IMR-90 (cell line): ENCODE measurements around the gene PTCH2. TPM values are rescaled to one million over a fixed set of nuclear protein-coding genes. Genes with fewer than 3 reads are reported as not detected.

ENCODE experiments used
- ATAC-seq: fragments of 200-7000 bp; cut with Tn5 transposase; 2 replicates; pipeline ENCODE4 v1.9.1; 2020; ENCODE audit warnings: low read depth, mild to moderate bottlenecking, moderate library complexity
- BruUV-seq: library from RNA; stranded (reverse); fragments of 400-500 nt; replicated peaks from 2 replicates; lab custom pipeline; 2021; lab: Mats Ljungman, UMichigan
- CTCF ChIA-PET: fragments of 300-600 bp; formaldehyde crosslinking; extraction: SDS; loops from one replicate; lab custom pipeline; 2021; ENCODE audit warnings: antibody characterized with exemption; lab: Yijun Ruan, JAX
- POLR2A ChIA-PET: fragments of 300-600 bp; sonication (Branson Sonifier 250); formaldehyde crosslinking; loops from one replicate; lab custom pipeline; 2022; ENCODE audit warnings: antibody characterized with exemption; ENCODE audit not compliant: unreplicated experiment; lab: Charles Lee
- DNase-seq: peaks from one replicate; pipeline ENCODE4 v3.0.0; 2013
- H2AFZ ChIP-seq: replicated peaks from 2 replicates; pipeline ENCODE3; 2013; ENCODE audit warnings: low read length, mild to moderate bottlenecking; ENCODE audit not compliant: poor library complexity
- H2AK5ac ChIP-seq: 2 replicates; pipeline ENCODE4 v1.6.1; 2013; ENCODE audit warnings: low read depth, low read length, inconsistent platforms
- H2AK9ac ChIP-seq: replicated peaks from 2 replicates; pipeline ENCODE3; 2013; ENCODE audit warnings: mild to moderate bottlenecking, low read depth, low read length, moderate library complexity; ENCODE audit not compliant: poor library complexity
- H2BK120ac ChIP-seq: 2 replicates; pipeline ENCODE4 v1.6.1; 2013; ENCODE audit warnings: low read depth, low read length, inconsistent platforms
- H2BK15ac ChIP-seq: 3 replicates; pipeline ENCODE4 v1.6.1; 2013; ENCODE audit warnings: low read depth, low read length, inconsistent platforms
- H2BK20ac ChIP-seq: 2 replicates; pipeline ENCODE4 v1.6.1; 2013; ENCODE audit warnings: low read depth, mild to moderate bottlenecking, inconsistent platforms, low read length, moderate library complexity
- H2BK5ac ChIP-seq: 2 replicates; pipeline ENCODE4 v1.6.1; 2013; ENCODE audit warnings: mild to moderate bottlenecking, low read depth, low read length, inconsistent platforms; ENCODE audit not compliant: poor library complexity, severe bottlenecking
- H3K14ac ChIP-seq: replicated peaks from 2 replicates; pipeline ENCODE4 v1.6.1; 2013; ENCODE audit warnings: low read depth, low read length, inconsistent platforms
- H3K18ac ChIP-seq: 2 replicates; pipeline ENCODE4 v1.6.1; 2013; ENCODE audit warnings: low read depth, low read length, control low read depth
- H3K23ac ChIP-seq: 2 replicates; pipeline ENCODE4 v1.6.1; 2013; ENCODE audit warnings: low read depth, low read length, inconsistent platforms
- H3K27ac ChIP-seq: 2 replicates; pipeline ENCODE4 v1.5.1; 2013; ENCODE audit warnings: mild to moderate bottlenecking, control low read depth, low read length; ENCODE audit not compliant: insufficient read depth
- H3K27me3 ChIP-seq: 2 replicates; pipeline ENCODE4 v1.6.1; 2013; ENCODE audit warnings: low read length; ENCODE audit not compliant: control insufficient read depth, insufficient read depth
- H3K36me3 ChIP-seq: 2 replicates; pipeline ENCODE4 v1.6.1; 2013; ENCODE audit warnings: low read length, mixed read lengths; ENCODE audit not compliant: control insufficient read depth, insufficient read depth
- H3K4ac ChIP-seq: 2 replicates; pipeline ENCODE4 v1.6.1; 2013; ENCODE audit warnings: low read depth, low read length, inconsistent platforms
- H3K4me1 ChIP-seq: 2 replicates; pipeline ENCODE4 v1.6.1; 2013; ENCODE audit warnings: low read length, mixed read lengths; ENCODE audit not compliant: control insufficient read depth, insufficient read depth
- H3K4me2 ChIP-seq: 2 replicates; pipeline ENCODE4 v1.6.1; 2013; ENCODE audit warnings: low read depth, mild to moderate bottlenecking, control low read depth, low read length, moderate library complexity
- H3K4me3 ChIP-seq: 2 replicates; pipeline ENCODE4 v1.5.1; 2013; ENCODE audit warnings: low read depth, mild to moderate bottlenecking, control low read depth, low read length, moderate library complexity; ENCODE audit not compliant: insufficient read depth
- H3K56ac ChIP-seq: 2 replicates; pipeline ENCODE4 v1.6.1; 2013; ENCODE audit warnings: low read length, inconsistent platforms; ENCODE audit not compliant: insufficient read depth; ENCODE audit errors: extremely low read depth
- H3K79me1 ChIP-seq, 2 experiments: 2 replicates each; pipeline ENCODE4 v1.6.1; 2013; ENCODE audit warnings: low read length in 2 of 2, inconsistent platforms in 1 of 2, low read depth in 1 of 2
- H3K9ac ChIP-seq: 2 replicates; pipeline ENCODE4 v1.6.1; 2013; ENCODE audit warnings: low read depth, low read length, control low read depth
- H3K9me1 ChIP-seq: 2 replicates; pipeline ENCODE4 v1.6.1; 2013; ENCODE audit warnings: low read length, inconsistent platforms; ENCODE audit not compliant: insufficient read depth
- H3K9me3 ChIP-seq: 2 replicates; pipeline ENCODE4 v1.6.1; 2013; ENCODE audit warnings: low read length; ENCODE audit not compliant: control insufficient read depth, insufficient read depth
- H4K20me1 ChIP-seq: 2 replicates; pipeline ENCODE4 v1.6.1; 2013; ENCODE audit warnings: low read length, inconsistent platforms; ENCODE audit not compliant: insufficient read depth
- H4K5ac ChIP-seq: 2 replicates; pipeline ENCODE4 v1.6.1; 2013; ENCODE audit warnings: mild to moderate bottlenecking, low read depth, low read length, control low read depth
- H4K8ac ChIP-seq, 2 experiments: 2 replicates each; pipeline ENCODE4 v1.6.1; 2013; ENCODE audit warnings: low read depth in 2 of 2, low read length in 2 of 2, control low read depth in 1 of 2, inconsistent platforms in 1 of 2
- H4K91ac ChIP-seq: 2 replicates; pipeline ENCODE4 v1.6.1; 2013; ENCODE audit warnings: low read depth, low read length, inconsistent platforms; ENCODE audit not compliant: insufficient read depth
- SMC3 ChIP-seq: fragments of 150-350 bp; IDR thresholded peaks from 2 replicates; pipeline ENCODE4 v1.6.1; 2016; ENCODE audit warnings: low read depth, mild to moderate bottlenecking, antibody characterized with exemption, low read length, moderate library complexity
- WGBS, 2 experiments: methylation state at CpG; one replicate each; pipeline versions ENCODE4 v1.1.5 to v1.1.7; 2013; ENCODE audit warnings: missing lambda C conversion rate in 2 of 2; ENCODE audit not compliant: insufficient read length in 1 of 2; ENCODE audit errors: extremely low coverage in 2 of 2; 5-methylcytosine and 5-hydroxymethylcytosine counted together
- dilution Hi-C: fragments of 300-500 bp; cut with HindIII; formaldehyde crosslinking; loops from one replicate; pipeline ENCODE4 v1.14.3; 2018; ENCODE audit warnings: low sequenced_read_pairs; ENCODE audit not compliant: unreplicated experiment
- in situ Hi-C: fragments of 300-500 bp; cut with MboI; formaldehyde crosslinking; loops from 3 replicates; pipeline ENCODE4 v1.14.3; 2019; ENCODE audit warnings: low sequenced_read_pairs, inconsistent platforms, mixed read lengths
- intact Hi-C: fragments of 100-400 bp; cut with micrococcal nuclease; formaldehyde crosslinking; loops from 2 replicates; pipeline ENCODE4 v1.10.0; 2022
- polyA plus RNA-seq, 3 experiments: library from polyadenylated mRNA; depleted of rRNA; stranded (reverse); fragments of >200 nt; gene quantifications; 2 replicates each; pipeline ENCODE4 v1.2.3, GENCODE V29; 2012; ENCODE audit warnings: low replicate concordance in 1 of 3
- total RNA-seq: library from RNA; depleted of rRNA; stranded (reverse); fragments of >200 nt; gene quantifications from 2 replicates; pipeline ENCODE4 v1.2.3, GENCODE V29; 2012
- TF ChIP-seq, protein P1 (sequence below): fragments of 150-350 bp; IDR thresholded peaks from 2 replicates; pipeline ENCODE4 v1.6.1; 2016; ENCODE audit warnings: low read depth, mild to moderate bottlenecking, low read length, moderate library complexity, borderline replicate concordance

The PTCH2 gene
- total and polyA plus RNA-seq, 2 of the 4 experiments (the other 2 are of a cell fraction) = under 0.01 to 0.56 TPM

- Histone ChIP-seq H2BK5ac (no peak overlapping the region), H3K4ac (no peak overlapping the region)
These were observed 15.7 kb downstream of the PTCH2 start for GRCh38 chr1:44827197-44828002.

More at GRCh38 chr1:44827197-44828002, 15.7 kb downstream of the PTCH2 start:
- Histone ChIP-seq H3K27me3 (no peaks in the 10 kb centered on the region), H2BK120ac (no peak overlapping the region), H3K4me1 (no peaks in the 10 kb centered on the region), H4K8ac (no peak overlapping the region), H3K18ac (no peak overlapping the region), H2BK20ac (no peak overlapping the region), H3K36me3 (no peaks in the 10 kb centered on the region), H3K14ac (no peak overlapping the region), H3K9me3 (no peaks in the 10 kb centered on the region), H2AFZ (no peak overlapping the region), H3K4me2 (no peak overlapping the region), H2AK5ac (no peak overlapping the region), H4K91ac (no peak overlapping the region), H3K23ac (no peak overlapping the region), H4K20me1 (no peaks in the 10 kb centered on the region), H3K56ac (no peak overlapping the region), H2AK9ac (peak overlapping the region; percentile 42), H3K79me1 (no peaks in the 10 kb centered on the region), H2BK15ac (no peak overlapping the region), H3K4me3 (no peak overlapping the region), H3K27ac (no peak overlapping the region), H3K9ac (no peak overlapping the region), H3K9me1 (no peaks in the 10 kb centered on the region), H4K5ac (no peak overlapping the region)
- ATAC-seq = no peak
- BruUV-seq = no TSS peak
- ChIA-PET CTCF (interaction anchor here (1.6 kb wide), 1 partner anchor 19 kb away, joined by 3 read pairs; the partner anchor contains the start of gene BTBD19), POLR2A (no interaction called here)
- in situ Hi-C loops = no loop called here
- DNase-seq = no peak
- dilution Hi-C loops = no loop called here
- WGBS, 2 experiments = 95% methylated on average over 17 of the region's 28 CpGs; no CpG with 5 or more reads in 1 of the 2 experiments
- intact Hi-C loops = no loop called here
- TF ChIP-seq SMC3 = no peak
- TF ChIP-seq, protein P1, sequence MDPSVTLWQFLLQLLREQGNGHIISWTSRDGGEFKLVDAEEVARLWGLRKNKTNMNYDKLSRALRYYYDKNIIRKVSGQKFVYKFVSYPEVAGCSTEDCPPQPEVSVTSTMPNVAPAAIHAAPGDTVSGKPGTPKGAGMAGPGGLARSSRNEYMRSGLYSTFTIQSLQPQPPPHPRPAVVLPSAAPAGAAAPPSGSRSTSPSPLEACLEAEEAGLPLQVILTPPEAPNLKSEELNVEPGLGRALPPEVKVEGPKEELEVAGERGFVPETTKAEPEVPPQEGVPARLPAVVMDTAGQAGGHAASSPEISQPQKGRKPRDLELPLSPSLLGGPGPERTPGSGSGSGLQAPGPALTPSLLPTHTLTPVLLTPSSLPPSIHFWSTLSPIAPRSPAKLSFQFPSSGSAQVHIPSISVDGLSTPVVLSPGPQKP = no peak
